K562 (cell line): Measurements from ENCODE around the gene KIF1A.

ENCODE experiments used
- CTCF ChIP-seq, 3 experiments: IDR thresholded peaks in 2 of 3; conservative IDR thresholded peaks in 1 of 3; 2 replicates each; pipeline ENCODE4 v1.5.1; 2011 to 2012; ENCODE audit warnings: low read length in 3 of 3, mild to moderate bottlenecking in 3 of 3, control low read depth in 2 of 3, improper control_type of control experiment in 1 of 3, inconsistent platforms in 1 of 3, low read depth in 1 of 3, mixed read lengths in 1 of 3, moderate library complexity in 1 of 3; ENCODE audit not compliant: insufficient read depth in 2 of 3
- FOXP4 ChIP-seq: sonication (generic); formaldehyde crosslinking; IDR thresholded peaks from 2 replicates; pipeline ENCODE4 v1.8.0; 2022; ENCODE audit warnings: mild to moderate bottlenecking, missing genetic modification reagents, borderline replicate concordance
- GABPA ChIP-seq: fragments of 200-800 bp; sonication (Bioruptor generic); conservative IDR thresholded peaks from 2 replicates; pipeline ENCODE4 v1.6.1; 2016; ENCODE audit warnings: low read depth, missing genetic modification characterization, missing compliant biosample characterization
- KDM4B ChIP-seq, 2 experiments: fragments of 450-650 bp in 1 of 2; sonication (generic) in 1 of 2; IDR thresholded peaks; 2 replicates each; pipeline ENCODE4 v1.6.1; 2016 to 2017; ENCODE audit warnings: borderline replicate concordance in 2 of 2, antibody characterized with exemption in 1 of 2, low read depth in 1 of 2, mild to moderate bottlenecking in 1 of 2
- MEF2D ChIP-seq: conservative IDR thresholded peaks from 2 replicates; pipeline ENCODE4 v1.6.1; 2016; ENCODE audit warnings: low read depth, missing genetic modification characterization, missing compliant biosample characterization
- NR3C1 ChIP-seq: sonication (generic); formaldehyde crosslinking; IDR thresholded peaks from 2 replicates; pipeline ENCODE4 v1.8.1; 2022; ENCODE audit warnings: missing genetic modification reagents
- RNF2 ChIP-seq: sonication (generic); IDR thresholded peaks from 2 replicates; pipeline ENCODE4 v1.6.1; 2016
- SIN3B ChIP-seq: fragments of 450-650 bp; IDR thresholded peaks from 2 replicates; pipeline ENCODE4 v1.6.1; 2017; ENCODE audit warnings: low read depth, mild to moderate bottlenecking, moderate library complexity
- ZBTB49 ChIP-seq: sonication (generic); formaldehyde crosslinking; IDR thresholded peaks from 2 replicates; pipeline ENCODE4 v1.8.0; 2022; ENCODE audit warnings: missing genetic modification reagents, mild to moderate bottlenecking, borderline replicate concordance
- ZNF639 ChIP-seq, 2 experiments: fragments of 200-800 bp in 1 of 2; sonication (Bioruptor generic) in 1 of 2; sonication (generic) in 1 of 2; formaldehyde crosslinking in 1 of 2; IDR thresholded peaks in 1 of 2; conservative IDR thresholded peaks in 1 of 2; 2 replicates each; pipeline versions ENCODE4 v1.5.0 to v1.6.1; 2016 to 2020; ENCODE audit warnings: missing compliant biosample characterization in 1 of 2, missing genetic modification characterization in 1 of 2, missing genetic modification reagents in 1 of 2

- no peak for TF ChIP-seq FOXP4 (CRISPR knock-in tag)
- no peak for TF ChIP-seq ZNF639 (CRISPR knock-in tag; conservative IDR thresholded peaks at IDR 0.05 in 1 of 2, IDR thresholded peaks at IDR 0.05 in 1 of 2)
- no peak for TF ChIP-seq ZBTB49 (CRISPR knock-in tag)
- TF ChIP-seq SIN3B, result no peak
- no peak for TF ChIP-seq CTCF (IDR thresholded peaks at IDR 0.05 in 2 of 3, conservative IDR thresholded peaks at IDR 0.05 in 1 of 3; ENCODE audit: insufficient read depth in 2 of 3, low read depth in 1 of 3, low read length in 3 of 3)
- no peak for TF ChIP-seq NR3C1 (CRISPR knock-in tag)
- no peak for TF ChIP-seq RNF2
- no peak for TF ChIP-seq MEF2D
- no peak for TF ChIP-seq GABPA (tag)
- no peak for TF ChIP-seq KDM4B (IDR thresholded peaks at IDR 0.05; ENCODE audit: borderline replicate concordance in 2 of 2, low read depth in 1 of 2)
These were observed 24.6 kb downstream of the KIF1A start for GRCh38 chr2:240795454-240795853.
